Loucy (cell line): ENCODE results near the gene PREX1.

Experiments used
- H2AFZ ChIP-seq: fragments of 200-600 bp; sonication (generic); 2 replicates; pipeline ENCODE4 v1.6.0; 2016; ENCODE audit warnings: antibody characterized with exemption, mild to moderate bottlenecking, low read length, moderate library complexity
- H3F3A ChIP-seq: fragments of 200-600 bp; 2 replicates; pipeline ENCODE4 v1.6.0; 2016; ENCODE audit warnings: antibody characterized with exemption, low read depth, mild to moderate bottlenecking
- H3K27me3 ChIP-seq: fragments of 200-600 bp; sonication (generic); 2 replicates; pipeline ENCODE4 v1.6.1; 2014; ENCODE audit warnings: low read length, mild to moderate bottlenecking; ENCODE audit not compliant: insufficient read depth, poor library complexity, severe bottlenecking
- H3K36me3 ChIP-seq: fragments of 200-600 bp; sonication (generic); 2 replicates; pipeline ENCODE4 v1.6.1; 2016; ENCODE audit warnings: low read length; ENCODE audit not compliant: insufficient read depth
- H3K4me1 ChIP-seq: fragments of 200-600 bp; sonication (generic); 2 replicates; pipeline ENCODE4 v1.5.1; 2014; ENCODE audit warnings: low read length, mild to moderate bottlenecking; ENCODE audit not compliant: insufficient read depth, poor library complexity, severe bottlenecking
- H3K4me2 ChIP-seq: fragments of 200-600 bp; sonication (generic); 2 replicates; pipeline ENCODE4 v1.6.0; 2014; ENCODE audit warnings: antibody characterized with exemption, low read length, low read depth, mild to moderate bottlenecking; ENCODE audit not compliant: poor library complexity, severe bottlenecking
- H3K4me3 ChIP-seq: fragments of 200-600 bp; sonication (generic); 2 replicates; pipeline ENCODE4 v1.5.1; 2014; ENCODE audit warnings: low read length, mild to moderate bottlenecking, mixed read lengths; ENCODE audit not compliant: poor library complexity, severe bottlenecking
- H3K79me2 ChIP-seq: fragments of 200-600 bp; sonication (generic); 2 replicates; pipeline ENCODE4 v1.6.1; 2014; ENCODE audit warnings: low read length; ENCODE audit not compliant: insufficient read depth
- H3K9ac ChIP-seq: fragments of 200-600 bp; sonication (generic); 2 replicates; pipeline ENCODE4 v1.6.0; 2014; ENCODE audit warnings: mild to moderate bottlenecking, low read depth, low read length, moderate library complexity; ENCODE audit not compliant: poor library complexity, severe bottlenecking
- H3K9me2 ChIP-seq: fragments of 200-600 bp; sonication (generic); replicated peaks from 2 replicates; pipeline ENCODE4 v1.6.1; 2016; ENCODE audit warnings: low read depth, low read length, mixed read lengths
- H3K9me3 ChIP-seq: fragments of 200-600 bp; sonication (generic); 2 replicates; pipeline ENCODE4 v1.6.1; 2014; ENCODE audit warnings: mild to moderate bottlenecking, antibody characterized with exemption, low read length, low read depth; ENCODE audit not compliant: insufficient read depth
- H4K20me1 ChIP-seq: fragments of 200-600 bp; sonication (generic); 2 replicates; pipeline ENCODE4 v1.6.0; 2014; ENCODE audit warnings: antibody characterized with exemption, low read length, mild to moderate bottlenecking; ENCODE audit not compliant: insufficient read depth, poor library complexity, severe bottlenecking
- CTCF ChIP-seq: fragments of 200-600 bp; sonication (generic); conservative IDR thresholded peaks from 2 replicates; pipeline ENCODE4 v1.5.1; 2014; ENCODE audit warnings: mild to moderate bottlenecking, antibody characterized with exemption, low read length
- EZH2phosphoT487 ChIP-seq: fragments of 200-600 bp; IDR thresholded peaks from 2 replicates; pipeline ENCODE4 v1.6.1; 2018; ENCODE audit warnings: antibody characterized with exemption, mild to moderate bottlenecking, moderate library complexity, borderline replicate concordance

PREX1 gene

GRCh38 chr20:48657426-48658197, 170.2 kb downstream of the PREX1 start:
- H4K20me1 ChIP-seq: no peaks in the 10 kb centered on the region
- no peaks in the 10 kb centered on the region for H3K9me2 ChIP-seq
- no peak overlapping the region for H3K9ac ChIP-seq
- H3K36me3 ChIP-seq: peaks cover 38% of the 10 kb centered on the region; the same call in 1 of the 2 replicates
- H3K27me3 ChIP-seq: no peaks in the 10 kb centered on the region
- H3K9me3 ChIP-seq: no peaks in the 10 kb centered on the region
- no peak overlapping the region for H3K4me3 ChIP-seq
- no peaks in the 10 kb centered on the region for H3F3A ChIP-seq
- H2AFZ ChIP-seq: no peak overlapping the region
- H3K4me1 ChIP-seq: no peaks in the 10 kb centered on the region
- no peaks in the 10 kb centered on the region for H3K79me2 ChIP-seq
- TF ChIP-seq CTCF (peak; percentile 97), EZH2phosphoT487 (no peak)
- no peak overlapping the region for H3K4me2 ChIP-seq

DNA sequence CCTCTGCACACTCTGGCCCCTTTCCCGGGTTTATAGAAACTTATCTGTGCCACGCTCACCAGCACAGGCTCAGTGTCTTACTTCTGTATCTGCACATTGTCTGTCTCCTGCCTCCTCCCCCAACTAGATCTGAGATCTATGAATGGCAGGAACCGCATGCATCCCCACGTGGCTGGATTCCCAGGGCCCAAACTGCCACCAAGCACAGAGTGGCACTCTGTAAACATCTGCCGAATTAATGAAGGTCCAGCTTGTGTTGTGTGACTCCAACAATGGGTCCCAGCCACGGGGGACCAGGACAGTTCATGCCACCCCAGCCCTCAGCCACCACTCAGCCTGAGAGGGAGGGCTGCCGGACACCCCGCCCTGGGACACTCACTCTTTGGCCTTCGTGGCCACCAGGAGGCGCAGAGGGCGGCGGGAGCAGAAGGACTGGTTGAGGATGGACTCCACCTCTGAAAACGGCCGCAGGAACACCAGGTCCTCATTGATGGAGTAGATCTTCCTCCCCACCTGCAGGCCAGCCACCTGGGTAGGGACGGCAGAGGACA, 171.1 kb downstream of the PREX1 start:
- Histone ChIP-seq H3F3A (no peaks in the 10 kb centered on the region), H4K20me1 (no peaks in the 10 kb centered on the region), H3K79me2 (no peaks in the 10 kb centered on the region), H3K9me3 (no peaks in the 10 kb centered on the region), H3K9me2 (no peaks in the 10 kb centered on the region), H3K9ac (no peak overlapping the region), H3K27me3 (no peaks in the 10 kb centered on the region), H3K4me3 (no peak overlapping the region), H3K4me1 (no peaks in the 10 kb centered on the region), H3K4me2 (no peak overlapping the region), H3K36me3 (peaks cover 43% of the 10 kb centered on the region; the same call in 1 of the 2 replicates), H2AFZ (no peak overlapping the region)
- TF ChIP-seq EZH2phosphoT487 (no peak), CTCF (no peak)

- no peaks in the 10 kb centered on the region for H4K20me1 ChIP-seq
- no peaks in the 10 kb centered on the region for H3F3A ChIP-seq
- no peak overlapping the region for H3K9ac ChIP-seq
- no peaks in the 10 kb centered on the region for H3K27me3 ChIP-seq
- H3K9me3 ChIP-seq: no peaks in the 10 kb centered on the region
- no peaks in the 10 kb centered on the region for H3K9me2 ChIP-seq
- H2AFZ ChIP-seq: no peak overlapping the region
- peaks cover 43% of the 10 kb centered on the region; the same call in 1 of the 2 replicates for H3K36me3 ChIP-seq
- H3K4me2 ChIP-seq: no peak overlapping the region
- no peak overlapping the region for H3K4me3 ChIP-seq
- H3K79me2 ChIP-seq: no peaks in the 10 kb centered on the region
- TF ChIP-seq EZH2phosphoT487: no peak
- no peak for TF ChIP-seq CTCF
- H3K4me1 ChIP-seq: no peaks in the 10 kb centered on the region
Measured at GRCh38 chr20:48656137-48656536, 171.7 kb downstream of the PREX1 start.
